ENCODE data around the gene ZNF25. TPM values are rescaled to one million over a fixed set of nuclear protein-coding genes. Genes with fewer than 3 reads are reported as not detected.
"Not testable (repeated sequence)": the region's sequence is repeated elsewhere in the genome, so short reads cannot be mapped to it uniquely, and the experiment has no call there.

Gene ZNF25
- total RNA-seq, 2 experiments from 2014 or later, result 7.3 to 7.5 TPM

- CTCF ChIA-PET, result no interaction called here
- no peaks in the 10 kb centered on the region for H3K27me3 Mint-ChIP-seq
- ATAC-seq, result no peak
- no peak overlapping the region for H3K4me3 Mint-ChIP-seq
- no peak for DNase-seq
- H3K9me3 Mint-ChIP-seq (ENCODE audit: low read depth), result no peaks in the 10 kb centered on the region
- no peak overlapping the region for H3K27ac Mint-ChIP-seq
- no peaks in the 10 kb centered on the region for H3K4me1 Mint-ChIP-seq
- intact Hi-C loops (cut with DNase I, micrococcal nuclease), result no loop called here
- POLR2A ChIA-PET, result no interaction called here
- no peaks in the 10 kb centered on the region for H3K36me3 Mint-ChIP-seq (ENCODE audit: low read depth)
Observed at GRCh38 chr10:37937864-37938263, 38.6 kb downstream of the ZNF25 start.

- POLR2A ChIA-PET, result no interaction called here
- H3K4me1 Mint-ChIP-seq, result no peaks in the 10 kb centered on the region
- CTCF ChIA-PET, result no interaction called here
- no peaks in the 10 kb centered on the region for H3K9me3 Mint-ChIP-seq (ENCODE audit: low read depth)
- intact Hi-C loops (cut with DNase I, micrococcal nuclease), result no loop called here
- no peak overlapping the region for H3K4me3 Mint-ChIP-seq
- no peak for DNase-seq
- no peaks in the 10 kb centered on the region for H3K36me3 Mint-ChIP-seq (ENCODE audit: low read depth)
- no peak for ATAC-seq
- no peaks in the 10 kb centered on the region for H3K27me3 Mint-ChIP-seq
- H3K27ac Mint-ChIP-seq, result no peak overlapping the region
Observed at GRCh38 chr10:37934791-37935190, 41.7 kb downstream of the ZNF25 start.

- intact Hi-C loops (cut with DNase I, micrococcal nuclease), result no loop called here
Observed at GRCh38 chr10:37930423-37930822, 46.0 kb downstream of the ZNF25 start.

GRCh38 chr10:37908165-37908564 lies 68.3 kb downstream of the ZNF25 start:
- intact Hi-C loops (cut with DNase I, micrococcal nuclease); CTCF ChIA-PET; H3K27me3 Mint-ChIP-seq; ATAC-seq; POLR2A ChIA-PET; DNase-seq; H3K27ac Mint-ChIP-seq; H3K4me1 Mint-ChIP-seq; H3K36me3 Mint-ChIP-seq (ENCODE audit: low read depth); H3K4me3 Mint-ChIP-seq: not testable (repeated sequence)
- H3K9me3 Mint-ChIP-seq (ENCODE audit: low read depth), result peaks cover 15% of the 10 kb centered on the region

More at GRCh38 chr10:37930423-37930822, 46.0 kb downstream of the ZNF25 start:
- CTCF ChIA-PET, result interaction anchor here (0.6 kb wide), 1 partner anchor 11 kb away, joined by 3 read pairs; no protein-coding TSS in a partner anchor
- POLR2A ChIA-PET, result no interaction called here
- H3K27ac Mint-ChIP-seq, result no peak overlapping the region
- no peaks in the 10 kb centered on the region for H3K4me1 Mint-ChIP-seq
- DNase-seq (no peak), ATAC-seq (no peak)
- no peaks in the 10 kb centered on the region for H3K27me3 Mint-ChIP-seq
- H3K36me3 Mint-ChIP-seq (ENCODE audit: low read depth), result no peaks in the 10 kb centered on the region
- no peaks in the 10 kb centered on the region for H3K9me3 Mint-ChIP-seq (ENCODE audit: low read depth)
- no peak overlapping the region for H3K4me3 Mint-ChIP-seq

GRCh38 chr10:37906382-37906781 lies 70.1 kb downstream of the ZNF25 start:
- POLR2A ChIA-PET, result no interaction called here
- Mint-ChIP-seq H3K27me3 (no peaks in the 10 kb centered on the region), H3K4me1 (no peaks in the 10 kb centered on the region), H3K36me3 (ENCODE audit: low read depth) (no peaks in the 10 kb centered on the region), H3K9me3 (ENCODE audit: low read depth) (peaks cover 14% of the 10 kb centered on the region), H3K27ac (no peak overlapping the region), H3K4me3 (no peak overlapping the region)
- CTCF ChIA-PET, result no interaction called here
- no peak for ATAC-seq
- no peak for DNase-seq
- intact Hi-C loops (cut with DNase I, micrococcal nuclease), result no loop called here

Other genes starting within 250 kb of the ZNF25 start
- 1 to 10 TPM; 7.3 to 8.2 TPM for gene ZNF248, start 119.0 kb downstream of the ZNF25 start, total RNA-seq
- 10 to 100 TPM; 18.7 to 20.0 TPM for gene ZNF33A, start 34.0 kb upstream of the ZNF25 start, total RNA-seq
- gene ZNF37A, start 117.7 kb upstream of the ZNF25 start, total RNA-seq, result 10 to 100 TPM; 24.1 to 25.5 TPM